ENCODE measurements around the gene FXYD6.
"Not testable (repeated sequence)": the region's sequence is repeated elsewhere in the genome, so short reads cannot be mapped to it uniquely, and the experiment has no call there.

Gene FXYD6, protein sequence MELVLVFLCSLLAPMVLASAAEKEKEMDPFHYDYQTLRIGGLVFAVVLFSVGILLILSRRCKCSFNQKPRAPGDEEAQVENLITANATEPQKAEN

GRCh38 chr11:117876341-117877119 lies at the start of gene FXYD6:
FXYD6 (minus strand) TSS chr11:117876658; CDS start chr11:117842776, 33,882 bp downstream.
- DNase-seq = no peak

DNA sequence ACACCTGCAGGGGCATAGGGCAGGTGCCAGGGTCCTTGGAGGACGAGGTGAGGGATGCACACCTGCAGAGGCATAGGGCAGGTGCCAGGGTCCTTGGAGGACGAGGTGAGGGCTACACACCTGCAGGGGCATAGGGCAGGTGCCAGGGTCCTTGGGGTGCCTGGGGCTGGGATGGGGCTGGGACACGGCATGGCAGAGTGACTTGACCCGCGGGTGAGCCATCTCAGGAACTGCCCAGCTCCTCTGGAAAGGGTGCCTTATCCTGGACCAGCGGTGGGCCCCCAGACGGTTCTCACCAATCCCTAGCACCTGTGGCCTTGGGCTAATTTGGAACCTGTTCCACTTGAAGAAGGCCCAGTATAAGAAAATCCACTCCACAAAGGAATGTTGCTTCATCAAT lies 49.7 kb upstream of the FXYD6 start:
- DNase-seq = not testable (repeated sequence)

DNA sequence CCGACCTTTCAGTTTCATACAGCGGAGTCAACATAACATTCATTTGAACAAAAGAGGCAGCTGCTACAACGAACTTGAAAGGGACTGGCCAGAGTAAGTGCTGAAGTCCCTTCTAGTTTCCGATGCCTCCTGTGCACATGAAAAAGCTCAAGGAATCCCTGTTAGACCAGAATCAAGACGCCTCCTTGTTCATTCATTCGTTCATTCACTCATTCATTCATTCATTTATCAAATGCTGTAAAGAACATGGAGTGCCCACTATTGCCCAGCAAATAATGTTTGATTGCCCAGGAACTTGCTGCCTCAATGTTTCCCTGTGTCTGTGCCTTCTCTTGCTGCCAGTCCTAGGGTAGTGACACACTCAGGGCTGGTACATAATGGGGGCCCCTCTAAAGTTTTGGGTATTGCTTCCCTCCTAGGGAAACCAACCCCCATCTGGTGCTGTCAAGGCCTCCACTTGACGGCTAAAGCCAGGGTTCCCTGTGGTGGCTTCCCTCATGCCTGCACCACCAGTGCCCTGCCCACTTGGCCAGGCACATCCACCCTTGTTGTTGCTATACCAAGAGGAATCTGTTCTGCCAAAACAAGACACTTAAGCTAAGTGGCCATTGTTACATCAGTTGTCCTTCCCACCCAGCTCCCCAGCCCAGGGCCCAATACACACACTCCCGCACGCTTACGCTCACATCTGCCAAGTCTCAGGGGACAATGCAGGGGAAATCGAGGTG lies 48.9 kb upstream of the FXYD6 start:
- no peak for DNase-seq

GRCh38 chr11:117924631-117925170 lies 48.2 kb upstream of the FXYD6 start:
- DNase-seq = no peak

- no peak for DNase-seq
These were observed 47.3 kb upstream of the FXYD6 start for GRCh38 chr11:117923773-117924172.

- no peak for DNase-seq
These were observed 46.8 kb upstream of the FXYD6 start for GRCh38 chr11:117923275-117923674.

- no peak for DNase-seq
These were observed 45.4 kb upstream of the FXYD6 start for GRCh38 chr11:117921893-117922292.

GRCh38 chr11:117921456-117921855 lies 45.0 kb upstream of the FXYD6 start:
- DNase-seq = no peak

DNA sequence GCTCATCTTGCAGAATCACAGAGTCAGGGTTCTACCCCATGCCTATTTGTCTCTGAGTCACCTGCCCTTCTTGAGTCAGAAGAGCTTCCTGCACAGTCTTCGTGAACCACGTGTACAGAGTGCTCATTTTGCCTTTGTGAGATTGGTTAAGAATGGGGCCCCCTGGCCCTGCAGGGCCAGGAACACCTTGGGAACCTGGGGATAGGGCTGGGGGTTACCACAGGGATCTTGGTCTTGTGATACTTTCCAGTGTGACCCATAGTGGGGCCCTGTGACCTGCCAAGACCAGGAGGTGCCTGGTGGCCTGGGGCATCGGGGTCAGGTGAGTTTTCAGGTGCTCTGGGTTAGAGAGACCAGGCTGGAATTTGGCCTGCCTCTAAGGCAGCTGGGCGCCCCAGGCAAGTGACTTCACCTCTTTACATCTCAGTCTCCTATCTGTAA lies 43.3 kb upstream of the FXYD6 start:
- no peak for DNase-seq

GRCh38 chr11:117919341-117919740 lies 42.9 kb upstream of the FXYD6 start:
- DNase-seq = no peak

DNA sequence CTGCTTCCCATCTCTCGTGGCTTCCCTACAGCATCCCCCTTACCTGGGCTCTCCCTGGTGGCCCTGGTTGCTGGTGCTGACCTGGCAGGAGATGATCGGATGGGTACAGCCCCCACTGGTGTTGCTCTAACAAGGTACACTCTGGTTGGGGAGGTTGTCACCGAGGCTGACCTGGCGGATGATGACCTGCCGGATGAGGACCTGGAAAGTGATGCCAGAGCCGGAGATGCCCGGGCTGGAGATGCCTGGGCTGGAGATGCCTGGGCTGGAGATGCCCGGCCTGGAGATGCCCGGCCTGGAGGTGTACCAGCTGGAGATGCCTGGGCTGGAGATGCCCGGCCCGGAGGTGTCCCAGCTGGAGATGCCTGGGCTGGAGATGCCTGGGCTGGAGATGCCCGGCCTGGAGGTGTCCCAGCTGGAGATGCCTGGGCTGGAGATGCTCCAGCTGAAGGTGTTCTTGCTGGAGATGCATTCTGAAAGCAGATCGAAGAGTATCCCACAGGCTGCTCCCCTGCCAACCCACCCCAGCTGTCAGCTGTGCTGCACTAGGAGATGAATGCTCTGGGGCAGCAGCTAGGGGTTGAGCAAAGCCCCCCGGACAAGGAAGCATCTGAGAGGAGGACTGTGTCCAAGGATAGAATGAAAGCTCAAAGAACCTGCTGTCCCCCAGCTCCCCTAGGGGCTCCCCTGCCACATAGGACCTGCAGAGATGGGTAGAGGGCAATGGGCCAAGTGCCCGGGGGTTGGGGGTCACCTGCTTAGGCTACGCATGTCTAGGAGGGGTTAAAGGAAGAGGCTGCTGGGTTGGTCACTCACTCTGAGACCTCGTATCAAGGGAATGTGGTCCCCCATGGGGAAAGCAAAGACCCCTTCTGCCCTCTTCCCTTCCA lies 42.2 kb upstream of the FXYD6 start:
- no peak for DNase-seq

DNA sequence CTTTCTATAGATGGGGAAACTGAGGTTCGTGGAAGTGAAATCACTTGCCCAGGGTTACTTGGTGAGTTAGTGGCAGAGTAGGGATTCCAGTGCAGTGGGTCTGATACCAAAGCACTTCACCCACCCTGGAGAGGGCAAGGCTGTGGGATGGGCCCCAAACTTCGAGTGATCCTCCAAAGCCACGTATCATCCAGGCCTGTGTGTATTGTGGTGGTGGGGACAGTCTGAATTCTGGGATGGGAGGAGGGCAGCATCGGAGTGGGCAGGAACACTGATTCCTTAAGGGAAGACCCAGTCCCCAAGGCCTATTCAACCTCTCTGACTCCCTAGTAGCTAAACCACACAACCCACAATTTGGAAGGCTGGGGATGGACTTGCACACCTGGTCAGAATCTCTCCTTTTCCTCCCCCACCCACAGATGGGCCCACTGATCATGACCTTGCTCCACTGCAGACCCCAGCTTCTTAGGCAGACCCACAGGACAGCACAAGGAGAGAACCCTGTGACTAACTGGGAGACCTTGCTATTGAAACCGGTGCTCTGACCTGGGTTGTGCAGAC lies 41.2 kb upstream of the FXYD6 start:
- DNase-seq = no peak

DNA sequence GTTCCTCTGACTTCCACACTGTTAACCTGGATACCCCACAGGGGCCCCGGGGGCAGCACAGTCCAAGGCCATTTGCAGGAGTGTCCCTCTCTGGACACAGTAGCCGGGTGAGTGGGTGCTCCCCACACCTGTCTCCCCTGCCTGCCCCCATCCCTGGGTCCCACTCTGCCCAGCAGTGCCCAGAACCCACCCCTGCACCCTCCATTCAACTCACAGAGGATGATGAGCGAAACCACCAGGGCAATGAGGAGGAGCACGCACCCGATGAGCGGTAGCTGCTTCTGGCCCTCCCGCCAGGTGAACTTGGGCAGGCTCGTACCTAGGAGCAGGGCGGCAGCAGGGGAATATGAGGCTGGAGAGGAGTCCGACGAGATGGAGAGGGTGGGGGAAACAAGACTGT lies 40.5 kb upstream of the FXYD6 start:
- DNase-seq = no peak

GRCh38 chr11:117915672-117916235 lies 39.3 kb upstream of the FXYD6 start:
- DNase-seq = no peak

- no peak for DNase-seq
These were observed 38.6 kb upstream of the FXYD6 start for GRCh38 chr11:117914991-117915618.

GRCh38 chr11:117914398-117914761 lies 37.9 kb upstream of the FXYD6 start:
- no peak for DNase-seq

- no peak for DNase-seq
These were observed 37.4 kb upstream of the FXYD6 start for GRCh38 chr11:117913736-117914397.

GRCh38 chr11:117912497-117912896 lies 36.0 kb upstream of the FXYD6 start:
- no peak for DNase-seq

DNA sequence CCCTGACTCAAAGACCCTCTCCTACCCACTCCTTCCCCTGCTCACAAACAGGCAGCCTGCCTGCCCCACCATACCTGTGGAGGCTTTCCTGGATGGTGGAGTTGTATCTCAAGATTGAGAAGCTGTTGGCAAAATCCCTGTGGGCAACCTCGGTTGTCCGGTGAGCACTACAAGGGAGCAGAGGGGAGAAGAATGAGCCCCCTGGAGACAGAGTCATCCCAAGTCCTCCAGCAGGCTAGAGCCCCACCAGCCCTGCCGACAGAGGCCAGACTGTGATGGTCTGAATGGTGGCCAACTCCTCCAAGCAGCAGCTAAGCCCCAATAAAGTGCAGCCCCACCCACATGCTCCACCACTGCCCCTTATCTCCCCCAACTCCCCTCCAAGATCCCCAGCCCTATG lies 35.2 kb upstream of the FXYD6 start:
- no peak for DNase-seq

- no peak for DNase-seq
These were observed 34.6 kb upstream of the FXYD6 start for GRCh38 chr11:117910941-117911655.
